ENCODE measurements around the gene PRKN. TPM values are rescaled to one million over a fixed set of nuclear protein-coding genes. Genes with fewer than 3 reads are reported as not detected.

Gene PRKN
- total RNA-seq, 1 experiment from 2014 or later, result 2.0 TPM

GRCh38 chr6:162220876-162221275 is 506.7 kb downstream of the PRKN start:
- no peaks in the 10 kb centered on the region for H3K79me1 ChIP-seq (ENCODE audit: insufficient read depth, low read depth, low read length, poor library complexity, severe bottlenecking)
- no CpG with 5 or more reads among the region's 4 CpGs for WGBS (ENCODE audit: extremely low coverage, insufficient read length, low lambda C conversion rate)

More at GRCh38 chr6:162220876-162221275, 506.7 kb downstream of the PRKN start:
- Histone ChIP-seq H3K27me3 (ENCODE audit: insufficient read depth, low read length) (no peaks in the 10 kb centered on the region), H3K23ac (ENCODE audit: insufficient read length, low read depth, low read length) (no peak overlapping the region), H3K4me1 (ENCODE audit: insufficient read depth, low read length) (no peaks in the 10 kb centered on the region), H4K5ac (ENCODE audit: insufficient read length, low read depth, low read length) (no peak overlapping the region), H3T11ph (ENCODE audit: low read length) (no peak overlapping the region), H3K9me3 (ENCODE audit: control insufficient read depth, low read depth, low read length) (no peaks in the 10 kb centered on the region), H3K56ac (ENCODE audit: insufficient read length, low read depth, low read length) (no peak overlapping the region), H3K79me2 (ENCODE audit: insufficient read depth, low read length) (no peaks in the 10 kb centered on the region), H2AFZ (ENCODE audit: low read length) (no peak overlapping the region), H3K9ac (ENCODE audit: extremely low read depth, insufficient read length, low read length) (no peak overlapping the region), H3K4ac (ENCODE audit: low read depth, low read length) (no peak overlapping the region), H4K8ac (replicated peaks; ENCODE audit: insufficient read length, low read depth, low read length) (no peak overlapping the region), H3K4me2 (ENCODE audit: insufficient read depth, insufficient read length, low read length) (no peak overlapping the region), H3K18ac (ENCODE audit: insufficient read length, low read depth, low read length) (no peak overlapping the region), H2BK5ac (ENCODE audit: insufficient read length, low read length) (no peak overlapping the region), H3K27ac (ENCODE audit: insufficient read length, low read depth, low read length) (no peak overlapping the region), H2BK120ac (ENCODE audit: low read depth, low read length, poor library complexity, severe bottlenecking) (no peak overlapping the region), H4K20me1 (ENCODE audit: control insufficient read depth, insufficient read depth, insufficient read length) (no peaks in the 10 kb centered on the region), H2BK12ac (ENCODE audit: insufficient read length, low read depth, low read length) (no peak overlapping the region), H2BK15ac (ENCODE audit: low read depth, low read length) (no peak overlapping the region), H3K14ac (ENCODE audit: insufficient read depth, low read length) (no peak overlapping the region), H2AK5ac (ENCODE audit: insufficient read length, low read length) (no peak overlapping the region), H4K91ac (ENCODE audit: insufficient read length, low read depth, low read length) (no peak overlapping the region), H2BK20ac (ENCODE audit: low read depth, low read length, poor library complexity, severe bottlenecking) (no peak overlapping the region), H3K23me2 (ENCODE audit: insufficient read length, low read depth, low read length, poor library complexity, severe bottlenecking) (no peaks in the 10 kb centered on the region)
- H3K4me3 Mint-ChIP-seq, result no peak overlapping the region
- H3K27ac Mint-ChIP-seq, result no peak overlapping the region
- 0 out of 4 replicates have a peak, but pooled peaks cover 0 to 3% of the 10 kb centered on the region in 2 experiments for H3K4me1 Mint-ChIP-seq
- H3K27me3 Mint-ChIP-seq (ENCODE audit: low read depth), result no peaks in the 10 kb centered on the region
- H3K9me3 Mint-ChIP-seq, result no peaks in the 10 kb centered on the region
- DNase-seq, result no peak
- H3K36me3 Mint-ChIP-seq (ENCODE audit: insufficient read depth in 1 of 3, low read depth in 3 of 3), result no peaks in the 10 kb centered on the region
- TF ChIP-seq, protein P1, sequence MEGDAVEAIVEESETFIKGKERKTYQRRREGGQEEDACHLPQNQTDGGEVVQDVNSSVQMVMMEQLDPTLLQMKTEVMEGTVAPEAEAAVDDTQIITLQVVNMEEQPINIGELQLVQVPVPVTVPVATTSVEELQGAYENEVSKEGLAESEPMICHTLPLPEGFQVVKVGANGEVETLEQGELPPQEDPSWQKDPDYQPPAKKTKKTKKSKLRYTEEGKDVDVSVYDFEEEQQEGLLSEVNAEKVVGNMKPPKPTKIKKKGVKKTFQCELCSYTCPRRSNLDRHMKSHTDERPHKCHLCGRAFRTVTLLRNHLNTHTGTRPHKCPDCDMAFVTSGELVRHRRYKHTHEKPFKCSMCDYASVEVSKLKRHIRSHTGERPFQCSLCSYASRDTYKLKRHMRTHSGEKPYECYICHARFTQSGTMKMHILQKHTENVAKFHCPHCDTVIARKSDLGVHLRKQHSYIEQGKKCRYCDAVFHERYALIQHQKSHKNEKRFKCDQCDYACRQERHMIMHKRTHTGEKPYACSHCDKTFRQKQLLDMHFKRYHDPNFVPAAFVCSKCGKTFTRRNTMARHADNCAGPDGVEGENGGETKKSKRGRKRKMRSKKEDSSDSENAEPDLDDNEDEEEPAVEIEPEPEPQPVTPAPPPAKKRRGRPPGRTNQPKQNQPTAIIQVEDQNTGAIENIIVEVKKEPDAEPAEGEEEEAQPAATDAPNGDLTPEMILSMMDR (conservative IDR thresholded peaks at IDR 0.05), result no peak
